Measurements from ENCODE around the gene MAN1A1.

Gene MAN1A1

GRCh38 chr6:119308048-119308570 is 41.5 kb downstream of the MAN1A1 start:
- Histone ChIP-seq H3K4me3 (ENCODE audit: low read length, poor library complexity, severe bottlenecking) (no peak overlapping the region), H3K9me3 (ENCODE audit: insufficient read depth, low read depth, low read length) (no peaks in the 10 kb centered on the region), H3K9ac (ENCODE audit: low read depth, low read length, poor library complexity, severe bottlenecking) (no peak overlapping the region), H3K79me2 (ENCODE audit: insufficient read depth, low read length) (peaks cover 8% of the 10 kb centered on the region; the same call in 1 of the 2 replicates), H2AFZ (ENCODE audit: low read length) (no peak overlapping the region), H4K20me1 (ENCODE audit: insufficient read depth, low read length, poor library complexity, severe bottlenecking) (no peaks in the 10 kb centered on the region), H3K9me2 (replicated peaks; ENCODE audit: low read depth, low read length) (no peaks in the 10 kb centered on the region), H3F3A (ENCODE audit: low read depth) (no peaks in the 10 kb centered on the region; the same call in 1 of the 2 replicates), H3K4me1 (ENCODE audit: insufficient read depth, low read length, poor library complexity, severe bottlenecking) (peaks cover 72% of the 10 kb centered on the region), H3K36me3 (ENCODE audit: insufficient read depth, low read length) (peaks cover 13% of the 10 kb centered on the region; the same call in 1 of the 2 replicates), H3K27me3 (ENCODE audit: insufficient read depth, low read length, poor library complexity, severe bottlenecking) (no peaks in the 10 kb centered on the region), H3K4me2 (ENCODE audit: low read depth, low read length, poor library complexity, severe bottlenecking) (no peak overlapping the region)
- TF ChIP-seq EZH2phosphoT487 (IDR thresholded peaks at IDR 0.05; ENCODE audit: borderline replicate concordance) (no peak), CTCF (conservative IDR thresholded peaks at IDR 0.05; ENCODE audit: low read length) (no peak)

- Histone ChIP-seq H3K9me3 (ENCODE audit: insufficient read depth, low read depth, low read length) (no peaks in the 10 kb centered on the region), H2AFZ (ENCODE audit: low read length) (no peak overlapping the region), H4K20me1 (ENCODE audit: insufficient read depth, low read length, poor library complexity, severe bottlenecking) (no peaks in the 10 kb centered on the region), H3F3A (ENCODE audit: low read depth) (no peaks in the 10 kb centered on the region; the same call in 1 of the 2 replicates), H3K4me2 (ENCODE audit: low read depth, low read length, poor library complexity, severe bottlenecking) (no peak overlapping the region), H3K4me3 (ENCODE audit: low read length, poor library complexity, severe bottlenecking) (no peak overlapping the region), H3K36me3 (ENCODE audit: insufficient read depth, low read length) (peaks cover 13% of the 10 kb centered on the region; the same call in 1 of the 2 replicates), H3K9ac (ENCODE audit: low read depth, low read length, poor library complexity, severe bottlenecking) (no peak overlapping the region), H3K9me2 (replicated peaks; ENCODE audit: low read depth, low read length) (no peaks in the 10 kb centered on the region), H3K4me1 (ENCODE audit: insufficient read depth, low read length, poor library complexity, severe bottlenecking) (peaks cover 62% of the 10 kb centered on the region), H3K27me3 (ENCODE audit: insufficient read depth, low read length, poor library complexity, severe bottlenecking) (no peaks in the 10 kb centered on the region), H3K79me2 (ENCODE audit: insufficient read depth, low read length) (peaks cover 2% of the 10 kb centered on the region; the same call in 1 of the 2 replicates)
- TF ChIP-seq CTCF (conservative IDR thresholded peaks at IDR 0.05; ENCODE audit: low read length) (no peak), EZH2phosphoT487 (IDR thresholded peaks at IDR 0.05; ENCODE audit: borderline replicate concordance) (no peak)
Measured at GRCh38 chr6:119307056-119307455, 42.5 kb downstream of the MAN1A1 start.

- Histone ChIP-seq H3K9me2 (replicated peaks; ENCODE audit: low read depth, low read length) (no peaks in the 10 kb centered on the region), H3K27me3 (ENCODE audit: insufficient read depth, low read length, poor library complexity, severe bottlenecking) (no peaks in the 10 kb centered on the region), H3K9ac (ENCODE audit: low read depth, low read length, poor library complexity, severe bottlenecking) (no peak overlapping the region), H3K4me2 (ENCODE audit: low read depth, low read length, poor library complexity, severe bottlenecking) (peak overlapping the region; percentile 12), H3K79me2 (ENCODE audit: insufficient read depth, low read length) (no peaks in the 10 kb centered on the region; the same call in 1 of the 2 replicates), H2AFZ (ENCODE audit: low read length) (no peak overlapping the region), H3K9me3 (ENCODE audit: insufficient read depth, low read depth, low read length) (no peaks in the 10 kb centered on the region), H4K20me1 (ENCODE audit: insufficient read depth, low read length, poor library complexity, severe bottlenecking) (no peaks in the 10 kb centered on the region), H3K4me3 (ENCODE audit: low read length, poor library complexity, severe bottlenecking) (no peak overlapping the region), H3K4me1 (ENCODE audit: insufficient read depth, low read length, poor library complexity, severe bottlenecking) (peaks cover 56% of the 10 kb centered on the region), H3F3A (ENCODE audit: low read depth) (no peaks in the 10 kb centered on the region; the same call in 1 of the 2 replicates), H3K36me3 (ENCODE audit: insufficient read depth, low read length) (peaks cover 13% of the 10 kb centered on the region; the same call in 1 of the 2 replicates)
- TF ChIP-seq EZH2phosphoT487 (IDR thresholded peaks at IDR 0.05; ENCODE audit: borderline replicate concordance) (no peak), CTCF (conservative IDR thresholded peaks at IDR 0.05; ENCODE audit: low read length) (no peak)
Measured at GRCh38 chr6:119306396-119306968, 43.1 kb downstream of the MAN1A1 start.

All from Loucy (cell line).